GM21737 (cell line): Measurements from ENCODE around the gene CD74.
A peak's percentile ranks its signal among the peaks of the same experiment; 100 is the strongest.
"Not testable (repeated sequence)": the region's sequence is repeated elsewhere in the genome, so short reads cannot be mapped to it uniquely, and the experiment has no call there.

Source experiments
- ATAC-seq: cut with Tn5 transposase; IDR thresholded peaks from one replicate; pipeline ENCODE4 v1.9.1; 2021; ENCODE audit warnings: mild to moderate bottlenecking, moderate library complexity; ENCODE audit not compliant: unreplicated experiment

CD74 gene

GRCh38 chr5:150412319-150413175, at the start of gene CD74:
CD74 (minus strand) TSS chr5:150412910; CDS start chr5:150412749, 161 bp downstream.
- peak; percentile 67 for ATAC-seq

GRCh38 chr5:150461231-150461630, 48.5 kb upstream of the CD74 start:
- peak; percentile 79 for ATAC-seq

- no peak for ATAC-seq
These were observed 48.1 kb upstream of the CD74 start for GRCh38 chr5:150460781-150461180.

GRCh38 chr5:150458802-150459557, 46.3 kb upstream of the CD74 start:
- ATAC-seq, result no peak

GRCh38 chr5:150457562-150458240, 45.0 kb upstream of the CD74 start:
- ATAC-seq, result no peak

- ATAC-seq, result no peak
These were observed 44.4 kb upstream of the CD74 start for GRCh38 chr5:150457121-150457520.

GRCh38 chr5:150454492-150455229, 42.0 kb upstream of the CD74 start:
- ATAC-seq, result no peak

- ATAC-seq, result not testable (repeated sequence)
These were observed 41.3 kb upstream of the CD74 start for GRCh38 chr5:150454027-150454426.

- ATAC-seq, result no peak
These were observed 40.2 kb upstream of the CD74 start for GRCh38 chr5:150452914-150453313.

GRCh38 chr5:150451594-150451993, 38.9 kb upstream of the CD74 start:
- no peak for ATAC-seq

GRCh38 chr5:150449517-150450339, 37.0 kb upstream of the CD74 start, which contains the start of gene RPS14:
RPS14 (minus strand) TSS chr5:150449739; CDS start chr5:150447733, 2,006 bp downstream.
- peak; percentile 89 for ATAC-seq

- ATAC-seq, result peak; percentile 29
These were observed 36.3 kb upstream of the CD74 start for GRCh38 chr5:150448952-150449516.

- no peak for ATAC-seq
These were observed 35.6 kb upstream of the CD74 start for GRCh38 chr5:150448334-150448733.

- ATAC-seq, result no peak
These were observed 34.5 kb upstream of the CD74 start for GRCh38 chr5:150447188-150447587.

GRCh38 chr5:150446583-150446982, 33.9 kb upstream of the CD74 start:
- ATAC-seq, result no peak

- no peak for ATAC-seq
These were observed 33.4 kb upstream of the CD74 start for GRCh38 chr5:150446088-150446487.

GRCh38 chr5:150444770-150445169, 32.1 kb upstream of the CD74 start:
- ATAC-seq, result no peak

- no peak for ATAC-seq
These were observed 30.7 kb upstream of the CD74 start for GRCh38 chr5:150443242-150444075.

GRCh38 chr5:150442699-150443080, 30.0 kb upstream of the CD74 start:
- no peak for ATAC-seq
